ENCODE data around the gene CFAP61. TPM values are rescaled to one million over a fixed set of nuclear protein-coding genes. Genes with fewer than 3 reads are reported as not detected.

CFAP61 gene
- total and polyA plus RNA-seq, 9 of the 15 experiments (the other 6 are each of a cell fraction or from before 2014, with no cell fraction given) = 0.11 TPM; not detected in 8

DNA sequence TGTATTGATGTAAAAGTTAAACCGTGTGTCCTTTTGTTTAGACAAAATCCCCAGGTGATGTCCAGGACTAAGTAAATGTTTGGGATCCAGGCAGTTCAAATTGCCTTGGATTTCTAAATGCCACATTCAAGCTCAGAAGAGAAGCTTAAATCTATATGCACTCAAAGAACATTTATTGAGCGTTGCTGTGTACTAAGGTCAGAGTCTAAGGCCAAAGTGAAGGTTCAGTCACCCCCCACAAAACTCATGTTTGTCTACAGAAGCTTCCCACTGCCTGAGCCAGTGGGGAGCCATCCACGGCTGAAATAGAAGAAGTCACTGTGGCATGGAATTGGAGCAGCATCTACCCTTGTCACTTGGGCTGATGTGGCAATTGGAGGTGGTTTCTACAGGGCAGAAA lies 244.8 kb downstream of the CFAP61 start:
- Histone ChIP-seq H4K20me1 (replicated peaks; ENCODE audit: control insufficient read depth, insufficient read depth, low read length) (no peaks in the 10 kb centered on the region), H3K36me3 (ENCODE audit: control insufficient read depth, insufficient read depth, low read length) (no peaks in the 10 kb centered on the region), H3K27me3 (ENCODE audit: control insufficient read depth in 2 of 2, insufficient read depth in 2 of 2, low read length in 2 of 2) (peaks cover 0 to 4% of the 10 kb centered on the region in 2 experiments; a peak in 1 of 5 replicates), H3K4me2 (ENCODE audit: insufficient read depth, low read length) (no peak overlapping the region), H3K9me3 (replicated peaks; ENCODE audit: control insufficient read depth, insufficient read depth, low read depth, low read length) (no peaks in the 10 kb centered on the region), H3K9ac (ENCODE audit: insufficient read depth in 1 of 2, low read depth in 2 of 2, low read length in 2 of 2) (no peak overlapping the region), H2AFZ (ENCODE audit: low read depth, low read length) (no peak overlapping the region), H3K4me3 (no peak overlapping the region), H3K4me1 (replicated peaks in 1 of 2; ENCODE audit: control insufficient read depth in 2 of 2, insufficient read depth in 2 of 2, low read length in 2 of 2) (no peaks in the 10 kb centered on the region), H3K79me2 (ENCODE audit: control insufficient read depth, insufficient read depth, low read length) (no peaks in the 10 kb centered on the region), H3K9me1 (ENCODE audit: control insufficient read depth, insufficient read depth, low read length) (no peaks in the 10 kb centered on the region), H3K27ac (ENCODE audit: extremely low read depth, low read depth, low read length) (no peak overlapping the region)
- CTCF ChIA-PET (ENCODE audit: low intra/inter-chr PET ratio) = no interaction called here
- in situ Hi-C loops (cut with MboI) (no loop called here), intact Hi-C loops (cut with micrococcal nuclease) (no loop called here)
- FAIRE-seq = no peak
- no peak for ATAC-seq
- BruUV-seq (replicated peaks) = no TSS peak
- 0% methylated on average over 3 of the region's 3 CpGs for WGBS (ENCODE audit: insufficient coverage, low coverage, missing lambda C conversion rate)
- POLR2A ChIA-PET = no interaction called here
- no peak for TF ChIP-seq ZNF175 (CRISPR knock-in tag; IDR thresholded peaks at IDR 0.05; ENCODE audit: low read depth)
- no peak for TF ChIP-seq NFYB (IDR thresholded peaks at IDR 0.05; ENCODE audit: extremely low read depth, insufficient read length)
- no peak for TF ChIP-seq RBM15 (IDR thresholded peaks at IDR 0.05; ENCODE audit: insufficient read depth, low read length)
- no peak for DNase-seq (ENCODE audit: extremely low read depth in 1 of 4, low spot score in 3 of 4)

- no peak for ATAC-seq
- H3K79me2 ChIP-seq (ENCODE audit: control insufficient read depth, insufficient read depth, low read length) = no peaks in the 10 kb centered on the region
- CTCF ChIA-PET (ENCODE audit: low intra/inter-chr PET ratio) = no interaction called here
- no peaks in the 10 kb centered on the region for H3K4me1 ChIP-seq (replicated peaks in 1 of 2; ENCODE audit: control insufficient read depth in 2 of 2, insufficient read depth in 2 of 2, low read length in 2 of 2)
- H3K36me3 ChIP-seq (ENCODE audit: control insufficient read depth, insufficient read depth, low read length) = no peaks in the 10 kb centered on the region
- intact Hi-C loops (cut with micrococcal nuclease) (no loop called here), in situ Hi-C loops (cut with MboI) (no loop called here)
- 0% methylated on average over 2 of the region's 2 CpGs for WGBS (ENCODE audit: insufficient coverage, low coverage, missing lambda C conversion rate)
- POLR2A ChIA-PET = no interaction called here
- no peak overlapping the region for H3K9ac ChIP-seq (ENCODE audit: insufficient read depth in 1 of 2, low read depth in 2 of 2, low read length in 2 of 2)
- no peak for DNase-seq (ENCODE audit: extremely low read depth in 1 of 4, low spot score in 3 of 4)
- no peak overlapping the region for H3K4me3 ChIP-seq
- no peaks in the 10 kb centered on the region for H3K9me3 ChIP-seq (replicated peaks; ENCODE audit: control insufficient read depth, insufficient read depth, low read depth, low read length)
- H3K9me1 ChIP-seq (ENCODE audit: control insufficient read depth, insufficient read depth, low read length) = no peaks in the 10 kb centered on the region
- no TSS peak for BruUV-seq (replicated peaks)
- no peak for FAIRE-seq
- no peak for TF ChIP-seq ZNF511 (CRISPR knock-in tag; IDR thresholded peaks at IDR 0.05)
- H3K27me3 ChIP-seq (ENCODE audit: control insufficient read depth in 2 of 2, insufficient read depth in 2 of 2, low read length in 2 of 2) = peaks cover 0 to 4% of the 10 kb centered on the region in 2 experiments; a peak in 2 of 5 replicates
- H3K27ac ChIP-seq (ENCODE audit: extremely low read depth, low read depth, low read length) = no peak overlapping the region
- H4K20me1 ChIP-seq (replicated peaks; ENCODE audit: control insufficient read depth, insufficient read depth, low read length) = no peaks in the 10 kb centered on the region
- H2AFZ ChIP-seq (ENCODE audit: low read depth, low read length) = no peak overlapping the region
- H3K4me2 ChIP-seq (ENCODE audit: insufficient read depth, low read length) = no peak overlapping the region
Measured at GRCh38 chr20:20297752-20298151, 245.4 kb downstream of the CFAP61 start.
